Prostate gland (tissue), 2 donors: ENCODE measurements around the gene VSIG10L.

ENCODE experiments used
- POLR2AphosphoS5 ChIP-seq: sonication (generic); formaldehyde crosslinking; IDR thresholded peaks from one replicate; pipeline ENCODE4 v1.6.1; 2017; ENCODE audit warnings: antibody characterized with exemption
- TF ChIP-seq, protein P1 (sequence below), 4 experiments: fragments of 200-600 bp in 2 of 4; fragments of 450-650 bp in 2 of 4; sonication (generic) in 2 of 4; IDR thresholded peaks; 1 replicate in 3 of 4; 2 replicates in 1 of 4; pipeline ENCODE4 v1.5.1; 2016 to 2019; ENCODE audit warnings: antibody characterized with exemption in 4 of 4, mild to moderate bottlenecking in 2 of 4, moderate library complexity in 2 of 4

DNA sequence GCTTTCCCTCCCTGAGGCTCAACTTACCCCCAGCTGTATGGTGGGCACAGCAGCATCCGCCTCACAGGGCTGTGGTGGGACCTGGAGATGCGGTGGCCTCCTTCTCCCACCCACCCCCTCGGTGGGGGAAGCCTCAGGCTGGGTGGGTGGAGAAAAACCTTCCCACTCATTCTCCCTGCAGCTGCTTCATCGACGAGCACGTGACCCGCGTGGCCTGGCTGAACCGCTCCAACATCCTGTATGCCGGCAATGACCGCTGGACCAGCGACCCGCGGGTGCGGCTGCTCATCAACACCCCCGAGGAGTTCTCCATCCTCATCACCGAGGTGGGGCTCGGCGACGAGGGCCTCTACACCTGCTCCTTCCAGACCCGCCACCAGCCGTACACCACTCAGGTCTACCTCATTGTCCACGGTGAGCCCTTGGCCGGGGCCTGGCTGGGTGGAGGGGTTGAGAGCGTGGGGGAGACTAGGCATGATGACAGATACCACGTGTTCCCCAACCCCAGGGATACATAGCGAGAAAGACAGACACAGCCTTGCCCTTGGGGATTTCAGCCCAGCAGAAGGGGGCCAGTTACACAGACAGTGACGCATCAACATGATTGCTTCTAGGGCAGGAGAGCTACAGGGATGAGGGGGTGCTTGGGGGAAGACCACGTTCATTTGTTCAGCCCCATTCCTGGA, 18.3 kb downstream of the VSIG10L start:
- TF ChIP-seq, protein P1, sequence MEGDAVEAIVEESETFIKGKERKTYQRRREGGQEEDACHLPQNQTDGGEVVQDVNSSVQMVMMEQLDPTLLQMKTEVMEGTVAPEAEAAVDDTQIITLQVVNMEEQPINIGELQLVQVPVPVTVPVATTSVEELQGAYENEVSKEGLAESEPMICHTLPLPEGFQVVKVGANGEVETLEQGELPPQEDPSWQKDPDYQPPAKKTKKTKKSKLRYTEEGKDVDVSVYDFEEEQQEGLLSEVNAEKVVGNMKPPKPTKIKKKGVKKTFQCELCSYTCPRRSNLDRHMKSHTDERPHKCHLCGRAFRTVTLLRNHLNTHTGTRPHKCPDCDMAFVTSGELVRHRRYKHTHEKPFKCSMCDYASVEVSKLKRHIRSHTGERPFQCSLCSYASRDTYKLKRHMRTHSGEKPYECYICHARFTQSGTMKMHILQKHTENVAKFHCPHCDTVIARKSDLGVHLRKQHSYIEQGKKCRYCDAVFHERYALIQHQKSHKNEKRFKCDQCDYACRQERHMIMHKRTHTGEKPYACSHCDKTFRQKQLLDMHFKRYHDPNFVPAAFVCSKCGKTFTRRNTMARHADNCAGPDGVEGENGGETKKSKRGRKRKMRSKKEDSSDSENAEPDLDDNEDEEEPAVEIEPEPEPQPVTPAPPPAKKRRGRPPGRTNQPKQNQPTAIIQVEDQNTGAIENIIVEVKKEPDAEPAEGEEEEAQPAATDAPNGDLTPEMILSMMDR (IDR thresholded peaks at IDR 0.05), result no peak
- no peak for TF ChIP-seq POLR2AphosphoS5
